ENCODE measurements around the gene SLC2A11.
"Not testable (repeated sequence)": the region's sequence is repeated elsewhere in the genome, so short reads cannot be mapped to it uniquely, and the experiment has no call there.

The SLC2A11 gene

DNA sequence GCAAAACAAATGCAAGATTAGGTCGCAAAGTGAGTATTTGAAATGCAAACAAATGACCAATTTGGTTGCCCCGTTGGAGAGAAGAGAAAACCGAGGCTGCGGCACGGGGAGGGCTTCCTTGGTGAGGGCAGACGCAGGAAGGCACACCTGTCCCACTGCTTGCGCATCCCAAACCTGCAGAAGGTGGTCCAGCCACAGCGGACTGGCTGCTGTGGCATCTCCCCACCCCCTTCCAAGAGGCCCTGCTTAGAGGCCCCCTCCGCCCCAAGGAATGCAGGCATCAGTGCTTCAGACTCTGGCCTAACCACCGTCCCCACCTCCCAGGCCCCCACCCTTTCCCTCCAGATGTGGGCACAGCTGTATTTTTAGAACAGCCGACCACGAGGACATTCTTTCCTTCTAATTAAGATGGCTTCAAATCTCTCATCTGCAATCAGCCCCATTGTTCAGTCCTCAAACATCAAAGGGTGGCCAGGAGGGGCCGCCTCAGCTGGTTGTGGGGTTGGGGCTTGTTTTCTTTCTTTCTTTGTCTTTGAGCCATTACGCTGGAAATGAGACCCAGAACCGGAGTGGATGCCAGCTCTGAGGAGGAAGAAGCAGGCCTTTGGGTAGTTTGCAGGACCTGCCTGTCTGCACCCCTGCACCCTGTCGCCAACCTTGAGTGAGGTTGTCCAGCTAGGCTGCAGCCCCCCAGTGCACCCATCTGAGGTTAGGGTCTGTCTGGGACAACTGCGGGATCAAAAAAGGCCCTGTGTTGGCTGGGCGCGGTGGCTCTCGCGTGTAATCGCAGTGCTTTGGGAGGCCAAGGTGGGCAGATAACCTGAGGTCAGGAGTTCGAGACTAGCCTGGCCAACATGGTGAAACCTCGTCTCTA lies 9.4 kb upstream of the SLC2A11 start:
- no peak for DNase-seq

DNA sequence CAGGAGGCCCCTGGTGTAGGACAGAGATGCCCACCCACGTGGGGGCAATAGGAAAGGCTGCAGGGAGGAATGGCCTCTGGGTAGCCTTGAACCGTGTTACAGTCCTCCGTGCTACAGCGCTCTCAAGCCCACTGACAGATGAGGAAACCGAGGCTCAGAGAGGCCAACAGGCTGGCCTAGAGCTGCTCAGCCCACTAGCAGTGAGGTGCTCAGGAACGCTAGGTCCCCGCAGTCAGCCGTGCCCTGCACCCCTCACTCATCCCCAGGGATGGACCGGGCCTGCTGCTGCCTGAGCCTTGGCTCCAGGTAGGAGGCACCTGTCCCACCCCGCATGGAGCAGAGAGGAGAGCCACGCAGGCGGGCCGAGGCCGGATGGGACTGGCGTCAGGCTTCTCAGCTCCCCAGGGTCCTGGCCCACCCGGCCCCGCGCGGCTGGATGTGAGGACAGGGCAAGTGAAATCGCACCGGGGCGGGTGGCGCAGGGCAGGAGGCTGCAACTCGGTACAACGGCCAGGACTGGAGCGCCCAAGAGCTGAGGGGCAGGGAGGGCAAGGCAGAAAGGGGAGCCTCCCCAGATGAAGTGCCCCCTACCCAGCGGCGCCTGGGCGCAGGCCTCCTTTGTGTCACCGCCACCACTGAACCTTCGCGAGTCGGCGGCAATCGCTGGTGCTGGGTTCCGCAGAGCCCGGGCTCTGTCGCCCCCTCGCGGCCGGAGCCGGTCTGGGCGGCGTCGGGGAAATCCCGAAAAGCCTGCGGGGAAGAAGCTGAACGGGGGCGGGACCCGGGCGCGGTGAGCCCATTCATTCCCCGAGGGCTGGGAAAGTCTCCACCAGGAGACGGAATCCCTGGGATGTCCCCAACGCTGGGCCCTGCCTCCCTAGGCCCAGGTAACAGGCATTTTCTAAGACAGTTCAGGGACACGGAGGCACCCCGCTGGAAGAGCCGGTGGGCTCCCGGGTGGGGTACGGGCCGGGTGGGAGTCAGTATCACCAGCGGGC lies 8.4 kb upstream of the SLC2A11 start:
- DNase-seq, result peak; percentile 88

DNA sequence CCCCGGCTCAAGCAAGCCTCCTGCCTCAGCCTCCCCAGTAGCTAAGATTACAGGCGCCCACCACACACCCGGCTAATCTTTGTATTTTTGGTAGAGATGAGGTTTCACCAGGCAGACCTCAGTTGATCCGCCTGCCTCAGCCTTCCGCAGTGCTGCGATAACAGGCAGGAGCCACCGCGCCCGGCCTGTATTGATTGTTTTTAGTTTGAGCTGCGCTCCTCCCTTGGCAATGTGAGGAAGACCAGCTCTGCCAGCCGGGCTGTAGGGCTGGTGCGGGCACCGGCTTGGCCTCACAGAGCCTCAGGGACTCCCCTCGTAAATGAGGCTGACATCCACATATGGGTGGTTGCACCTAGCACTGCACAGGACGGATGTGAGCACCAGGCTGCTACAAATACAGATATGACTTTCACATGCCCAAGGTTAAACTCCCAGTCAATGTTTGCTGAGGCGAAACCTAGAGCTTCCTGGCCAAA lies 7.5 kb upstream of the SLC2A11 start:
- DNase-seq, result no peak

DNA sequence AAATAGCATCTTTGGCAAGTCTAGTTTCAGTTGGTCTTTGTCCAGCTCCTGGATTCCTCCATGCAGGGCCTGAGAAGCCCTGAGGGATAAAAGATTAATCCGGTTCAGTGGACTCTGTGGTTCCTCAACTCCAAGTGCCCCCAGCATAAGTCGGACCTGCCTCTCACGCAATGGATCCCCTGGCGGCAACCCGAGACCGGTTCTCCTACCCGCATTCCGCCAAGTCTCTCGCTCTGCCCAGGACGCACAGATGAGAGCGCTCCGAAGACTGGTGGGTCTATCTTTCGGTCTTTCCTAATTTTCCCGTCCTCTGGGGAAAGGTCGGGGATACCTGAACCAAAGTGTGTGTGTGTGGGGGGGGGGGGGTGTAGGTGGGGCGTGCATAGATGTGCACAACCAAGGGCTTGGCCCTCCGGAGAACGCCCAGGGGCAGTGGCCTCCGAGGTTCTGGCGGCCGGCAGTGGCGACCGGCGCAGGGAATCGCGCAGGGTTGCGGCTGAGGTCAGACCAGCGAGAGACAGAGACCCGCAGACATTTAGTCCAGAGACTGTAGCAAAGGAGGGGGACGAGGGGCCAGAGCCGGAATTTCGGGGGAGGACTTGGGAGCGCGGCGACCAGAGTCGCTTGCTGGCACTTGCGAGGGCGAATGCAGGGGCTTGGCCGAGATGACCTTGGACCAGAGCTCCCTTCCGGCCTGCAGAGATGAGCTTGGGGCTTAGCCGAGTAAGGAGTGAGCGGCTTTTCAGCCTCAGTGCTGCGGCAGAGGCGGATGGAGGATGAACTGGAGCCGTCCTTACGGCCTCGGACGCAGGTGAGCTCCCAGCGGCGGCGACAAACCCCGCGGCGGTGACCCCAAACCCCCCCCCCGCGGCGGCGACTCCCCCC lies 712 bp upstream of the SLC2A11 start:
- no peak for DNase-seq

DNA sequence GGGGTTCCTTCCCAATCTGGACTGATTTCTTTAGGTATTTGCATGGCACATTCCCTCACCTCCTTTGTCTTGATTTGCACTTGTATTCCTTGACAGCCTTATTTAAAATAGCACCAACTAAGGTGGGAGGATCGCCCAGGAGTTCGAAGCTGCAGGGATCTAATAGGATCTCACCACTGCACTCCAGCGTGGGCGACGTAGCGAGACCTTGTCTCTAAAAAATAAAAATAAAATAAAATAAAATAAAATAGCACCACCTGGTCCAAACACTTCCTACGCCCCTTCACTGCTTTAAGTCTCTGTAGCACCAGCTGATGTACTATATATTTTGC lies 775 bp downstream of the SLC2A11 start:
- no peak for DNase-seq

DNA sequence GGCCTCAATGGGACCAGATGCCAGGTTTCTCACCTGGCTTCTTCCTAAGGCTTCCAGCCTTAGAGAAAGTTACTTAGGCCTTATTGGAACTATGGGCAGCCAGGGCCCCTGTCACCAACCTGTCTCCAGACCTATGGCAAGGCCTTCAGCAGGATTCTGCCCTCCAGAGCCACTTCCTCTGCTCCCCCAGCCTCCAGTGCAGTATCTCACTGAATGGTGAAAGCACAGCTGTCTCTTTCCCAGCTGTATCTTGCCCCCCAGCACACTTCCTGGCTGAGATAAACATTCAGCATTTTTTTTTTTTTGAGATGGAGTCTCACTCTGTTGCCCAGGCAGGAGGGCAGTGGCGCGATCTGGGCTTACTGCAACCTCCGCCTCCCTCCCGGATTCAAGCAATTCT lies 1.5 kb downstream of the SLC2A11 start:
- DNase-seq, result no peak

DNA sequence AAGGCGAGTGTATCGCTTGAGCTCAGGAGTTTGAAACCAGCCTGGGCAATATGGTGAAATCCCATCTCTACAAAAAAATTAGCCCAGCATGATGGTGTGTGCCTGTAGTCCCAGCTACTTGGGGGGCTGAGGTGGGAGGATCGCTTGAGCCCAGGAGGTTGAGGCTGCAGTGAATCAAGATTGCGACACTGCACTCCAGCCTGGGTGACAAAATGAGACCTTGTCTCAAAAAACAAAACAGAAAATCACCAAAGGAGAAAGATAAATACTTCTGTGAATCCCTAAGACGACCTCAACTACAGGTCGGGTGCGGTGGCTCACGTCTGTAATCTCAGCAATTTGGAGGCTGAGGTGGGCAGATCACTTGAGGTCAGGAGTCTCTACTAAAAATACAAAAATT lies 2.5 kb downstream of the SLC2A11 start:
- DNase-seq, result not testable (repeated sequence)

DNA sequence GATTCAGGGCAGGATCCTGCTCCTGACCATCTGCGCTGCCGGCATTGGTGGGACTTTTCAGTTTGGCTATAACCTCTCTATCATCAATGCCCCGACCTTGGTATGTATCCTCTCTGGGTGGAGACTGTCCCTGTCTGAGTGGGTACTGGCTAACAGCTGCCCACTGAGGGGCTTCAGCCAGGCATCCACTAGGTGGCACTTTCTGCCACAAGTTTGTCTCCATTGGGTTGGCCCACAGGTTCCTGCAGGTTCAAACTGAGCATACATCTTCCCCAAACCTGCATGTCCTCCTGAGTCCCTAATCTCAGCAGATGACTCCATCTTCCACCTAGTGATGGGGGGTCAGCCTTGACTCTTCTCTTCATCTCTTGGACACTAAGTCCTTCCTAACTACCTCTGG lies 4.4 kb downstream of the SLC2A11 start:
- peak; percentile 38 for DNase-seq

DNA sequence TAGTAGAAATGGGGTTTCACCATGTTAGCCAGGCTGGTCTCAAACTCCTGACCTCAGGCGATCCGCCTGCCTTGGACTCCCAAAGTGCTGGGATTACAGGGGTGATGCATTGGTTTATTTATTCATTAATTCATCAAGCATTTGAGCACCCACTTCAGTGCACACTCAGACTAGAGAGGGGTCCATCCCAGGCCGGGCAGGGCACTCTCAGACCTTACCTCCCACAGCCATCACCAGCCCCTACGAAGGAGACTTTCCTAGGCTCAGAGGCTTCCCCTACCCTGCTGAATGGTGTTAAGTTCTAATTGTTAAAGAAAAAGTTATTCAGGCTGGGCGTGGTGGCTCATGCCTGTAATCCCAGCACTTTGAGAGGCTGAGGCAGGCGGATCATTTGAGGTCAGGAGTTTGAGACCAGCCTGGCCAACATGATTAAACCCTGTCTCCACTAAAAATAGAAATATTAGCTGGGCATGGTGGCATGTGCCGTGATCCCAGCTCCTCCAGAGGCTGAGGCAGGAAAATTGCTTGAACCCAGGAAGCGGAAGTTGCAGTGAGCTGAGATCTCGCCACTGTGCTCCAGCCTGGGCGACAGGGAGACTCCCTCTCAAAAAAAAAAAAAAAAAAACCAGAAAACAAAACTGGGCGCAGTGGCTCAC lies 7.0 kb downstream of the SLC2A11 start:
- DNase-seq, result not testable (repeated sequence)

DNA sequence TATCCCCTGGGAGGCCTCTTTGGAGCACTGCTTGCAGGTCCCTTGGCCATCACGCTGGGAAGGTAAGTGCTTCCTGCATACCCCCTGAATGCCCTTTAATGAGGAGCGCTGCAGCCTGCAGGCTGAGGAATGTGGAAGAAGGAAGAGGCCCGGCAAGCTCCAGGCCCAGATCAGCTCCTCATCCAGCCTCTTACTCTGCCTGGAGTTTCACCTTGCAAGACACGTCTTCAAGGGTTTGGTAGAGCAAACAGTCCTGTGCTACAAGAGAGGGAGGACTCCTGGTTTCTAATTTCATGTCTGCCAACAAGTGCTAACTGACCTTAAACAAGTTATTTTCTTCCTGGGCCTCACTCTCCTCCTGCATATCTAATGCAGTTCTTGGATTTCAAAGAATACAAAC lies 10.9 kb downstream of the SLC2A11 start:
- no peak for DNase-seq

DNA sequence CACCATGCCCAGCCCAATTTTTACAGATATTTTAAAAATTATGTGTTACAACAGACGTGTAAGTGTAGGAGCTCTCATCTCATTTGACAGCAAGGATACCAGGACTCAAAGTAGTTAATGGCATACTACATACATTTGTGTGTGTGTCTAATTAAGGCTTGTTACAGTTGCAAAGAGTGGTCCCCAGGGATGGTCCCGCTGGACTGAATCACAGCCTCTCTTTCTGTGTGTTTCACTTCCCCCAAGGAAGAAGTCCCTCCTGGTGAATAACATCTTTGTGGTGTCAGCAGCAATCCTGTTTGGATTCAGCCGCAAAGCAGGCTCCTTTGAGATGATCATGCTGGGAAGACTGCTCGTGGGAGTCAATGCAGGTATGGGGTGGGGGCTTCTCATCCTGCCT lies 17.2 kb downstream of the SLC2A11 start:
- no peak for DNase-seq

DNA sequence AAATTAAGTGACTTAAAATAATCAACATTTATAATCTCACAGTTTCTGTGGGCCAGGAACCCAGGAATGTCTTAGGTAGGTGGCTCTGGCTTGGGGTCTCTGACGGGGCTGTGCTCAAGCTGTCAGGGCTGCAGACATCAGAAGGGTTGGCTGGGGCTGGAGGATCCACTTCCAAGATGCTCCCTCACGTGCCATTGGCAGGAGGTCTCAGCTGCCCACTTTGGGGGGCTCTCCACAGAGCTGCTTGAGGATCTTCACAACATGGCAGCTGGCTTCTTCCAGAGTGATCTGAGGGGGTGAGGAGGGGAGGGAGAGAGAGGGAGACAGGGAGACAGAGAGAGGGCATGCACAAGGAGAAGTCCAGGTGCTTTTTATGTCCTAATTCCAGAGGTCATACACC lies 18.1 kb downstream of the SLC2A11 start:
- no peak for DNase-seq

DNA sequence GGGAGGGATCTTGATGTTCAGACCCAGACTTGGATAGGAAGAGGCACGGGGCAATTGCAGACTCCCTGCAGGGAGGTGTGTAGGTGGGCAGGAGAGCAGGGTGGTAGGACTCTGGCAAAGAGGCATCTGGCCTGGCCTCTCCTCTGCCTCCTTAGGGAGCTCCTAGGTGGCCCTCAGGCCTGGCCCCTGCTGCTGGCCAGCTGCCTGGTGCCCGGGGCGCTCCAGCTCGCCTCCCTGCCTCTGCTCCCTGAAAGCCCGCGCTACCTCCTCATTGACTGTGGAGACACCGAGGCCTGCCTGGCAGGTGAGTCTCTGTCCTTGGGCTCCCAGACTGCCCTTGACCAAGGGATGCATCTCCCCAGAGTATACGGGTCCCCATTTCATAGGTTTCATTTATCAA lies 19.9 kb downstream of the SLC2A11 start:
- no peak for DNase-seq

DNA sequence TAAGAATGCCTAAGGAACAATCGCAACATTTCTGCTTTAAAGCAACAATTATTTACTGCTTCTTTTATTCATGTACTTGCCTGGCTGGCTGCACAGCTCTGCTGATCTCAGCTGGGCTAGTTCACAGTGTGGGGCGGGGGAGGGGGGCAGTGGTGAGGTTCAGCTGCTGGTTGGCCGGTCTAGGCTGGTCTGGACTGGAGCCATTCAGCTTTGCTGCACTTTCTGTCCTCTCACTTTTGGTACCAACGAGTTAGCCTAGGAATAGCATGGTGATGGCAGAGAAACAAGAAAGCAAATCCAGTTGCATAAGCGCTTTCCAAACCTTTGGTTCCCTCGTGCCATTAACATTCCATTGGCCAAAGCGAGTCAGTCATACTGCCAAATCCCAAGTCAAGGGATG lies 20.5 kb downstream of the SLC2A11 start:
- DNase-seq, result no peak

DNA sequence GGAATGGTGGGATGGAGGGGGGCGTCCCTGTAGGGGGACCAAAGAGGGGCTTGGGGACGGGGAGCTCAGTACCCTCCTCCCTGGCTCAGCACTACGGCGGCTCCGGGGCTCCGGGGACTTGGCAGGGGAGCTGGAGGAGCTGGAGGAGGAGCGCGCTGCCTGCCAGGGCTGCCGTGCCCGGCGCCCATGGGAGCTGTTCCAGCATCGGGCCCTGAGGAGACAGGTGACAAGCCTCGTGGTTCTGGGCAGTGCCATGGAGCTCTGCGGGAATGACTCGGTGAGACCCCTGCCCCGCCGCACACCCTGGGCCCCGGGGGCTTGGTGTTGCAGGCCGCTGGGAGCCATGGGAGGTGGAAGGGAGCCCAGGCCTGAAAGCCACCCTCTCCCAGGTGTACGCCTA lies 24.7 kb downstream of the SLC2A11 start:
- no peak for DNase-seq

DNA sequence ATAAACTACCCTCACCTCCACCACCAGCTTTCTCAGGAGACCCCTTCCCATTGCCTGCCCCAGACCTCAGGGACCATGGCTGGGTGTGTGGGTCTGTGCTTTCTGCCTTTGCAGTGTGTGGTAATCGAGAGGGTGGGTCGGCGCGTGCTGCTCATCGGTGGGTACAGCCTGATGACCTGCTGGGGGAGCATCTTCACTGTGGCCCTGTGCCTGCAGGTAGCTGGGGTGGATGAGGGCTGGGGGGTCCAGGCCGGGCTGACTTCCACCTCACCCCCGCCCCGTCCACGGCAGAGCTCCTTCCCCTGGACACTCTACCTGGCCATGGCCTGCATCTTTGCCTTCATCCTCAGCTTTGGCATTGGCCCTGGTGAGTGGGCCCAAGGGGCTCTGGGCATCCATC lies 26.0 kb downstream of the SLC2A11 start:
- no peak for DNase-seq

DNA sequence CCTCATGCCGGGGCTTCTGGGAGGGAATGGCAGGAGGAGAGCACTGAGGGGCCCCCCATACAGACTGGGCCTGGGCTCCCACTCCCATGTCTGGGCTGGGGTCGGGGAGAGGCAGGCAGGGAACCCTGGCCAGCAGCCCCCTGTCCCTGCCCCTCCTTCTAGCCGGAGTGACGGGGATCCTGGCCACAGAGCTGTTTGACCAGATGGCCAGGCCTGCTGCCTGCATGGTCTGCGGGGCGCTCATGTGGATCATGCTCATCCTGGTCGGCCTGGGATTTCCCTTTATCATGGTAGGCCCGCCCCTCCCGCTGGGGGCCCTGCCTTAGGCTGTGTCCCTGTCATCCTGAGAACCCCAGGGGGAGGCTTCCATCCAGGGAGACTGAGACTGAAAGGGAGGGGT lies 26.5 kb downstream of the SLC2A11 start:
- DNase-seq, result no peak

DNA sequence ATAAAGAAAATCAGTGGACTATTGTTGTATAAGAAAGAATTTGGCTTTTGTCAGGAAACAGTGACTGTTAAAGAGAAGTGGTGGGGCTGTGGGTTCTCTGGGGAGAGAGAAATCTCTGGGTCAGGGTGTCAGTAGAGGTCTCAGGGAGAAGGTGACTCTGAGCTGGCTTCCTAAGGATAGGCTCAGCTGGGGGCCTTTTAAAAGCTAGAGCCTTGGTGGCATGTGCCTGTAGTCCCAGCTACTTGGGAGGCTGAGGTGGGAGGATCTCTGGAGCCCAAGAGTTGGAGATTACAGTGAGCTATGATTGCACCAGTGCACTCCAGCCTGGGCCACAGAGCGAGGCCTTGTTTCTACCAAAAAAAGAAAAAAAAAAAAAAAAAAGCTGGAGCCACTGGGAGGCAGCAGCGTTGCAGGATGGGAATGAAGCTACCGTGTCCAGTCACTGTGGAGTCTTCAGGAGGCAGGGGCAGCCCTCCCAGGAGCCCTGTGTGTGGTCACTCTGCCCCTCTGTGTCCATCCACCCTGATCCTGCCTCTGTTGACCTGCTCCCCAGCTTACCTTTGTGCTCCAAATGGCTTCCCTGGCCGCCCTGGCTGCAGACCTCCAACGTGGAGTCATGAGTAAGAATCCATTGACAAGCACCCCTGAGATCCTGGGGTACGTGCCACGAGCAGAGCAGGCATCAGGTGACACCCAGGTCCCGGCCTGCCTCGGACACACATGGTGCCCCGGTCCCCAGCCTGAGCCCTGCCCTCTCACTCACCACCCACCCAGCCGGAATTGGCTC lies 31.1 kb downstream of the SLC2A11 start:
- no peak for DNase-seq

DNA sequence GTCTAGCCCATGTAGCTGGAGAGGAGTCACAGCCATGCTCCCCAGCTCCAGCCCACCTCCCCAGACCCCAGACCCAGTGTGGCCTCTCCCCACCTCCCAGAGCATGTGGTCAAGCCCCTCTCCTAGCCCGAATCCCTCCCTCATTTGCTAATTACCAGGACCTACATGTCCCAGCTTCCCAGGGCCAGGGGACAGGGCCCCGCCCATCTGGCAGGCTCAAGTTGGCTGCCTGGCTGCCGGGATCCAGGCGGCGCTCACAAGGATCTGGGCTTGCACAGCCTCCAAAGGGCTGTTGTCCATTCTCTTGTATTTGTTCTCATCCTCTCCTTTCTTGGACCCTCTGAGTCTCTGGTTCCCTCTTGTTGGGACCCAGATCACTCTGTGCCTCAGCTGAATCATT lies 31.9 kb downstream of the SLC2A11 start:
- no peak for DNase-seq

DNA sequence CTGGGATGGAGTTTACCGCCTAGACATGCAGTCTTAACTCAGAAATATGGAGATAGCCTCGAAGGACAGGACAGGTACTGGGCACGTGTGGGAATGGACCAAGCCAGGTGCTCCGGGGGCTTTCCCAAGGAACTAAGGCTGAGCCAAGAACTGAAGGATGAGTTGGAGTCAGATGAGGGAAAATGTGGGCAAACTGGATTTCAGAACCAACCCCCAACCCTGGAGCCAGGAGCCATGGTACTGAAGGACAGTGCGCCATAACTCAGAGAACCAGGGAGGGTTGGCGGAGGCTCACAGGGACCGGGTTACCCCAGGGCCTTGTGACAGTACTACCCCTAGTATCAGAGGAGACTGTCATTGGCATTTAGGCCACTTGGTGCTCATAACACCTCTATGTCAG lies 34.1 kb downstream of the SLC2A11 start:
- no peak for DNase-seq

DNA sequence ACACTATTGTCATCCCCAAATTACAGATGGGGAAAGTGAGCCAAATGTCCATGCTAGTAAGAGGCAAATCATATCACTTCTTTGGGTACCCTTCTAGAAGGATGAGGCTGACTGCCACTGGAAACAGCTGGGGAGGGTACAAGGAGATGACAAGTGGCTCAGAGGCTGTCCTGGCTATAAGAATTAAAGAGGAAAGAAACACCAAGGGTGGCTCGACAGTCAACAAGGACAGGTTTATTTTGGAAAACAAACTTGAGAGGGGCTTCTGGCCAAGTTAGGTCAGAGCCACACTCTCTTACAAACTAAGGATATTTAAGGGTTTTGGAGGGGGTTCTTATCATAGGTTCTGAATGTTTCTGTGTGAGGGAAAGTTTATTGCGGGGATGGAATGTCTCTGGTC lies 34.5 kb downstream of the SLC2A11 start:
- no peak for DNase-seq
